ENCODE data around the gene RRP12. TPM values are rescaled to one million over a fixed set of nuclear protein-coding genes. Genes with fewer than 3 reads are reported as not detected.

Gene RRP12
- total and polyA plus RNA-seq, 2 of the 4 experiments (the other 2 are of a cell fraction): 21.5 to 23.3 TPM

DNA sequence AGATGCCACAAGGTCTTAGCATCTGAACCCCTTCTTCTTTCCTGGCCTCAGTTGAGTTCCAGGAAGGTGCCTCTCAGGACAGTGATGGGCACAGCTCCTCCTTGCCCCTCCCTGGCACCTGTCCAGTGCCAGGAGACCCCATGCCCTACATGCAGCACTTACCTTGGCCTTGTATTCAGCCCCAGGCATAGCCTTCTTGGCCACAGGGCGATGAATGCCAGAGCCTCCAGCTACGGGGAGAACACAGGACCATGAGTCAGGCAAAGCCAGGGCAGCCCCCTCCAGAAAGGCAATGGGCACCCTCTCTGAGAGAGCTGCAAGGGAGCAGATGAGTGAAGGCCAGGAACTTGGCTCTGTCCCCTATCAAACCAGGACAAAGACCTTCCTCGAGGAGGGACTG is 42.4 kb downstream of the RRP12 start:
- Histone ChIP-seq H2BK15ac (ENCODE audit: low read depth, low read length) (no peak overlapping the region), H3K9me3 (ENCODE audit: control insufficient read depth, insufficient read depth, low read length) (no peaks in the 10 kb centered on the region), H4K8ac (ENCODE audit: low read depth in 2 of 2, low read length in 2 of 2) (no peak overlapping the region), H3K4me1 (ENCODE audit: control insufficient read depth, insufficient read depth, low read length) (no peaks in the 10 kb centered on the region), H3K4me3 (ENCODE audit: insufficient read depth, low read depth, low read length) (no peak overlapping the region), H4K5ac (ENCODE audit: low read depth, low read length) (no peak overlapping the region), H3K56ac (ENCODE audit: extremely low read depth, insufficient read depth, low read length) (no peak overlapping the region), H2BK20ac (ENCODE audit: low read depth, low read length) (no peak overlapping the region), H3K4ac (ENCODE audit: low read depth, low read length) (no peak overlapping the region), H2AK9ac (replicated peaks; ENCODE audit: low read depth, low read length, poor library complexity) (no peak overlapping the region), H3K23ac (ENCODE audit: low read depth, low read length) (no peak overlapping the region), H4K91ac (ENCODE audit: insufficient read depth, low read depth, low read length) (no peak overlapping the region), H2AK5ac (ENCODE audit: low read depth, low read length) (no peak overlapping the region), H3K9ac (ENCODE audit: low read depth, low read length) (no peak overlapping the region), H3K27ac (ENCODE audit: insufficient read depth, low read length) (no peak overlapping the region), H2BK5ac (ENCODE audit: low read depth, low read length, poor library complexity, severe bottlenecking) (no peak overlapping the region), H3K79me1 (ENCODE audit: low read depth in 1 of 2, low read length in 2 of 2) (no peaks in the 10 kb centered on the region), H3K9me1 (ENCODE audit: insufficient read depth, low read length) (0 out of 2 replicates have a peak, but pooled peaks cover 3% of the 10 kb centered on the region), H3K36me3 (ENCODE audit: control insufficient read depth, insufficient read depth, low read length) (peaks cover 38% of the 10 kb centered on the region), H2BK120ac (ENCODE audit: low read depth, low read length) (no peak overlapping the region), H2AFZ (replicated peaks; ENCODE audit: low read length, poor library complexity) (no peak overlapping the region), H3K18ac (ENCODE audit: low read depth, low read length) (no peak overlapping the region), H4K20me1 (ENCODE audit: insufficient read depth, low read length) (no peaks in the 10 kb centered on the region), H3K4me2 (ENCODE audit: low read depth, low read length) (no peak overlapping the region), H3K27me3 (ENCODE audit: control insufficient read depth, insufficient read depth, low read length) (no peaks in the 10 kb centered on the region), H3K14ac (replicated peaks; ENCODE audit: low read depth, low read length) (no peak overlapping the region)
- intact Hi-C loops (cut with micrococcal nuclease): loop anchor here (10.0 kb wide), 1 partner anchor 594 kb away; no protein-coding TSS in a partner anchor
- ATAC-seq (ENCODE audit: low read depth) (no peak), DNase-seq (no peak)
- no TSS peak for BruUV-seq (replicated peaks)
- WGBS, 2 experiments (ENCODE audit: extremely low coverage in 2 of 2, insufficient read length in 1 of 2): 80% methylated on average over 1 of the region's 3 CpGs; no CpG with 5 or more reads in 1 of the 2 experiments
- CTCF ChIA-PET: no interaction called here
- in situ Hi-C loops (cut with MboI; ENCODE audit: low sequenced_read_pairs): loop anchor here (10.0 kb wide), 1 partner anchor 284 kb away; no protein-coding TSS in a partner anchor
- dilution Hi-C loops (cut with HindIII; ENCODE audit: low sequenced_read_pairs, unreplicated experiment): no loop called here
- TF ChIP-seq POLR2A (IDR thresholded peaks at IDR 0.05; ENCODE audit: low read depth, low read length) (no peak), CHD1 (IDR thresholded peaks at IDR 0.05; ENCODE audit: low read depth, low read length) (no peak), MAZ (IDR thresholded peaks at IDR 0.05; ENCODE audit: borderline replicate concordance, low read depth, low read length) (no peak), FOS (IDR thresholded peaks at IDR 0.05; ENCODE audit: low read depth, low read length) (no peak), CEBPB (IDR thresholded peaks at IDR 0.05; ENCODE audit: low read depth, low read length) (no peak), SMC3 (IDR thresholded peaks at IDR 0.05; ENCODE audit: low read depth, low read length) (no peak), MXI1 (IDR thresholded peaks at IDR 0.05; ENCODE audit: borderline replicate concordance, low read depth, low read length) (no peak)
- TF ChIP-seq, protein P1, sequence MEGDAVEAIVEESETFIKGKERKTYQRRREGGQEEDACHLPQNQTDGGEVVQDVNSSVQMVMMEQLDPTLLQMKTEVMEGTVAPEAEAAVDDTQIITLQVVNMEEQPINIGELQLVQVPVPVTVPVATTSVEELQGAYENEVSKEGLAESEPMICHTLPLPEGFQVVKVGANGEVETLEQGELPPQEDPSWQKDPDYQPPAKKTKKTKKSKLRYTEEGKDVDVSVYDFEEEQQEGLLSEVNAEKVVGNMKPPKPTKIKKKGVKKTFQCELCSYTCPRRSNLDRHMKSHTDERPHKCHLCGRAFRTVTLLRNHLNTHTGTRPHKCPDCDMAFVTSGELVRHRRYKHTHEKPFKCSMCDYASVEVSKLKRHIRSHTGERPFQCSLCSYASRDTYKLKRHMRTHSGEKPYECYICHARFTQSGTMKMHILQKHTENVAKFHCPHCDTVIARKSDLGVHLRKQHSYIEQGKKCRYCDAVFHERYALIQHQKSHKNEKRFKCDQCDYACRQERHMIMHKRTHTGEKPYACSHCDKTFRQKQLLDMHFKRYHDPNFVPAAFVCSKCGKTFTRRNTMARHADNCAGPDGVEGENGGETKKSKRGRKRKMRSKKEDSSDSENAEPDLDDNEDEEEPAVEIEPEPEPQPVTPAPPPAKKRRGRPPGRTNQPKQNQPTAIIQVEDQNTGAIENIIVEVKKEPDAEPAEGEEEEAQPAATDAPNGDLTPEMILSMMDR (conservative IDR thresholded peaks at IDR 0.05; ENCODE audit: low read depth, low read length): no peak
- TF ChIP-seq, protein P2, sequence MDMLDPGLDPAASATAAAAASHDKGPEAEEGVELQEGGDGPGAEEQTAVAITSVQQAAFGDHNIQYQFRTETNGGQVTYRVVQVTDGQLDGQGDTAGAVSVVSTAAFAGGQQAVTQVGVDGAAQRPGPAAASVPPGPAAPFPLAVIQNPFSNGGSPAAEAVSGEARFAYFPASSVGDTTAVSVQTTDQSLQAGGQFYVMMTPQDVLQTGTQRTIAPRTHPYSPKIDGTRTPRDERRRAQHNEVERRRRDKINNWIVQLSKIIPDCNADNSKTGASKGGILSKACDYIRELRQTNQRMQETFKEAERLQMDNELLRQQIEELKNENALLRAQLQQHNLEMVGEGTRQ (IDR thresholded peaks at IDR 0.05; ENCODE audit: low read depth, low read length): no peak
- POLR2A ChIA-PET (ENCODE audit: unreplicated experiment): no interaction called here

All from IMR-90 (cell line).